NB4 (cell line): ENCODE results near the gene GLYR1.

Experiments
- CTCF ChIP-seq: IDR thresholded peaks from one replicate; pipeline ENCODE4 v1.5.1; 2012; ENCODE audit warnings: low read depth, low read length
- MYC ChIP-seq: IDR thresholded peaks from 2 replicates; pipeline ENCODE4 v1.6.1; 2011; ENCODE audit warnings: low read depth, low read length
- POLR2A ChIP-seq: IDR thresholded peaks from 2 replicates; pipeline ENCODE4 v1.6.1; 2011; ENCODE audit warnings: mild to moderate bottlenecking; ENCODE audit not compliant: insufficient read length; ENCODE audit errors: extremely low read depth
- TF ChIP-seq, protein P1 (sequence below): IDR thresholded peaks from 2 replicates; pipeline ENCODE4 v1.6.1; 2011; ENCODE audit warnings: low read depth, low read length

DNA sequence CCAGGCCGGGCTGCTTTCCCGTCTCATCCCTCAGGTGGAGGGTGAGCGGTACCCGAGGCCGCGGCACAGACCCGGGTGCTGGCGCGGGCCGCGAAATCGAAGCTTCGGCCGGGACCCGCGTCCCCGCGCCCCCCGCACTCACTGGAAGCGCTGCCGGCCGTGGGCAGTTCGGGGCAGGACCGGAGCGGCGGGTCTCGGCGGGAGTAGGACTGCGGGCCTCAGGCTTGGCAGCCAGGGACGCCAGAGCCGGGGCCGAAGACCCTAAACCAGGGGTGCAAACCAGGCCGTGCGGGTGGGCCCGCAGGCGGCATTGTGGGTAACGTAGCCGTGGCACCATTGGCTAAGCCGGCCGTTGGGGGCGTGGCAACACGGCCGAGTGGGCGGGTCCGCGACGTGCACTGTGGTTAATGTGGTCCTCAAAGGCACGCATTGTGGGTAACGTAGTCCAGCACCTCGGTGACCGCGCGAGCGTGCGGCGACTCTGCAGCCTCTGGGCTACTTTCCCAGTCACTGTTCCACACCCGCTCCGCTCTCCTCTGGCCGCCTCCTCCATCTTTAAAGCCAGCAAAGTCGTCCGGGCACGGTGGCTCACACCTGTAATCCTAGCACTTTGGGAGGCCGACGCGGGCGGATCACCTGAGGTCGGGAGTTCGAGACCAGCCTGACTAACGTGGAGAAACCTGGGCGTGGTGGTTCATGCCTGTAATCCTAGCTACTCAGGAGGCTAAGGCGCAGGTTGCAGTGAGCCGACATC, 80.0 kb downstream of the GLYR1 start, which contains the start of gene ZNF500:
- peak; percentile 58 for TF ChIP-seq POLR2A
- TF ChIP-seq CTCF: no peak
- TF ChIP-seq, protein P1, sequence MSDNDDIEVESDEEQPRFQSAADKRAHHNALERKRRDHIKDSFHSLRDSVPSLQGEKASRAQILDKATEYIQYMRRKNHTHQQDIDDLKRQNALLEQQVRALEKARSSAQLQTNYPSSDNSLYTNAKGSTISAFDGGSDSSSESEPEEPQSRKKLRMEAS: peak; percentile 76; the same call in 1 of the 2 replicates
- peak; percentile 84 for TF ChIP-seq MYC
